Measurements from ENCODE around the gene OCSTAMP. TPM values are rescaled to one million over a fixed set of nuclear protein-coding genes. Genes with fewer than 3 reads are reported as not detected.

The OCSTAMP gene
- polyA plus RNA-seq, 1 donor (not counting 4 experiments of a cell fraction or from before 2014, with no cell fraction given): not detected

DNA sequence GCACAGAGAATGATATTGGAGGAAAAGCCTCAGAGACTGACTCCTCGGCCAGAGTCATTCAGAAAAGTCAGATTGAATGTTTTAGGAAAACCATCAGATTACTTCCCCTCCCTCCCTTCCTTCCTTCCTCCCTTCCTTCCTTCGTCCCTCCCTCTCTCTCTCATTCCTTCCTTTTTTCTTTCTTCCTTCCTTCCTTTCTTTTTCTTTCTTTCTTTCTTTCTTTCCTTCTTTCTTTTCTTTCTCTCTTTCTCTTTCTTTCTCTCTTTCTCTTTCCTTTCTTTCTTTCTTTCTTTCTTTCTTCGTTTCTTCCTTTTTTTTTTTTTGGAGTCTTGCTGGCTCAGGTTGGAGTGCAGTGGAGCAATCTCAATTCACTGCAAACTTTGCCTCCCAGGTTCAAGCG is 7.4 kb downstream of the OCSTAMP start:
- dilution Hi-C loops (cut with MboI; ENCODE audit: extremely low pct_ligation_motif_present, low sequenced_read_pairs): no loop called here
- TF ChIP-seq, protein P1, sequence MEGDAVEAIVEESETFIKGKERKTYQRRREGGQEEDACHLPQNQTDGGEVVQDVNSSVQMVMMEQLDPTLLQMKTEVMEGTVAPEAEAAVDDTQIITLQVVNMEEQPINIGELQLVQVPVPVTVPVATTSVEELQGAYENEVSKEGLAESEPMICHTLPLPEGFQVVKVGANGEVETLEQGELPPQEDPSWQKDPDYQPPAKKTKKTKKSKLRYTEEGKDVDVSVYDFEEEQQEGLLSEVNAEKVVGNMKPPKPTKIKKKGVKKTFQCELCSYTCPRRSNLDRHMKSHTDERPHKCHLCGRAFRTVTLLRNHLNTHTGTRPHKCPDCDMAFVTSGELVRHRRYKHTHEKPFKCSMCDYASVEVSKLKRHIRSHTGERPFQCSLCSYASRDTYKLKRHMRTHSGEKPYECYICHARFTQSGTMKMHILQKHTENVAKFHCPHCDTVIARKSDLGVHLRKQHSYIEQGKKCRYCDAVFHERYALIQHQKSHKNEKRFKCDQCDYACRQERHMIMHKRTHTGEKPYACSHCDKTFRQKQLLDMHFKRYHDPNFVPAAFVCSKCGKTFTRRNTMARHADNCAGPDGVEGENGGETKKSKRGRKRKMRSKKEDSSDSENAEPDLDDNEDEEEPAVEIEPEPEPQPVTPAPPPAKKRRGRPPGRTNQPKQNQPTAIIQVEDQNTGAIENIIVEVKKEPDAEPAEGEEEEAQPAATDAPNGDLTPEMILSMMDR (optimal IDR thresholded peaks at IDR 0.05 in 1 of 3, IDR thresholded peaks at IDR 0.05 in 1 of 3, conservative IDR thresholded peaks at IDR 0.05 in 1 of 3; ENCODE audit: extremely low read depth in 1 of 3, insufficient read depth in 2 of 3, low read length in 3 of 3): no peak
- no peak for TF ChIP-seq EZH2 (IDR thresholded peaks at IDR 0.05; ENCODE audit: low read length)
- no peak overlapping the region for H3K4me3 ChIP-seq (ENCODE audit: control insufficient read depth in 2 of 3, extremely low read depth in 1 of 3, insufficient read depth in 2 of 3, low read depth in 1 of 3, low read length in 3 of 3)
- H4K20me1 ChIP-seq (ENCODE audit: control insufficient read depth, extremely low read depth, insufficient read depth, low read length): no peaks in the 10 kb centered on the region
- DNase-seq (ENCODE audit: low read depth, low spot score) (no peak), FAIRE-seq (no peak)
- H3K79me2 ChIP-seq (ENCODE audit: control insufficient read depth, insufficient read depth, low read length): no peaks in the 10 kb centered on the region
- no peaks in the 10 kb centered on the region for H3K9me1 ChIP-seq (ENCODE audit: control insufficient read depth, extremely low read depth, insufficient read depth, low read length)
- no peak overlapping the region for H2AFZ ChIP-seq (ENCODE audit: control insufficient read depth, low read length)
- H3K4me1 ChIP-seq (ENCODE audit: control insufficient read depth, extremely low read depth, insufficient read depth, low read length): no peaks in the 10 kb centered on the region
- H3K36me3 ChIP-seq (ENCODE audit: control insufficient read depth in 2 of 2, extremely low read depth in 1 of 2, insufficient read depth in 2 of 2, low read length in 2 of 2): no peaks in the 10 kb centered on the region
- H3K27ac ChIP-seq (ENCODE audit: control insufficient read depth, insufficient read depth, low read length): no peak overlapping the region
- no peaks in the 10 kb centered on the region for H3K9me3 ChIP-seq (ENCODE audit: control insufficient read depth, low read depth, low read length)
- no peak overlapping the region for H3K9ac ChIP-seq (ENCODE audit: control insufficient read depth, extremely low read depth, insufficient read depth, low read length)
- no peak overlapping the region for H3K4me2 ChIP-seq (ENCODE audit: control insufficient read depth, extremely low read depth, insufficient read depth, low read depth, low read length)
- peaks cover 7% of the 10 kb centered on the region for H3K27me3 ChIP-seq (ENCODE audit: control insufficient read depth, extremely low read depth, insufficient read depth, low read length)

DNA sequence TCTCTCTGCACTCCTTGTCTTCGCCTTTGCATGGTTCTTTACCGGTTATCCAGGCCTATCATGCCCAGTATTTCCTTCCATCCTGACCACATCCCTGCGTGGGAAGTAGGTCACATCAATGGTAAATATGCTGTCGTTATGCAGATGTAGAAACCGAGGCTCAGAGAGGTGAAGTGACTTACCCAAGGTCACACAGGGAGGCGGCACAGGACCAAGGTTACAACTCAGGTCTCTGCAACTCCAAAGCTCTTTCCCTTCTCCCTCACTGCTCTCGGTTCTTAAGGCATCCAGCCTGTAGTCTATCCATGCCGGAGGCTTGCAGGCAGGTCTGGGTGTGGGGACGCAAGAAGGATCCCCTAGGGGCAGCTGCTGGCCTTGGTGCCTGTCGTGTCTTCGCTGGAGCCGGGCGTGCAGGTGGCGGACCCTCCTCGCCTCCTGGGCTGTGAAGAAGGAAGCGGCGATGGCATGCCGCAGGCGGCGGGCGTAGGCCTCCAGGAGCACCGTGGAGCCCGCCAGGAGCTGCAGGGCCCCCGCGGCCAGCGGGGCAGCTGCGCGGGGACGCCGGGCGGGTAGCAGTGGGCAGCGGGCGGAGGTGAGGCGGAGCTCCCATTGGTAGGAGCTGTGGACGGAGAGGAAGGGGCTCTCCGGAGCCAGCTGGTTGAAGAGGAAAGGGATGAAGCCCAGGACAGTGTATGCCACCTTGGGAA is 9.1 kb downstream of the OCSTAMP start:
- H3K79me2 ChIP-seq (ENCODE audit: control insufficient read depth, insufficient read depth, low read length): no peaks in the 10 kb centered on the region
- H3K27me3 ChIP-seq (ENCODE audit: control insufficient read depth, extremely low read depth, insufficient read depth, low read length): peaks cover 7% of the 10 kb centered on the region
- dilution Hi-C loops (cut with MboI; ENCODE audit: extremely low pct_ligation_motif_present, low sequenced_read_pairs): no loop called here
- H3K4me3 ChIP-seq (ENCODE audit: control insufficient read depth in 2 of 3, extremely low read depth in 1 of 3, insufficient read depth in 2 of 3, low read depth in 1 of 3, low read length in 3 of 3): no peak overlapping the region
- no peak for FAIRE-seq
- H3K4me1 ChIP-seq (ENCODE audit: control insufficient read depth, extremely low read depth, insufficient read depth, low read length): no peaks in the 10 kb centered on the region
- H3K4me2 ChIP-seq (ENCODE audit: control insufficient read depth, extremely low read depth, insufficient read depth, low read depth, low read length): no peak overlapping the region
- H3K36me3 ChIP-seq (ENCODE audit: control insufficient read depth in 2 of 2, extremely low read depth in 1 of 2, insufficient read depth in 2 of 2, low read length in 2 of 2): no peaks in the 10 kb centered on the region
- H4K20me1 ChIP-seq (ENCODE audit: control insufficient read depth, extremely low read depth, insufficient read depth, low read length): no peaks in the 10 kb centered on the region
- H3K27ac ChIP-seq (ENCODE audit: control insufficient read depth, insufficient read depth, low read length): no peak overlapping the region
- H2AFZ ChIP-seq (ENCODE audit: control insufficient read depth, low read length): no peak overlapping the region
- H3K9me3 ChIP-seq (ENCODE audit: control insufficient read depth, low read depth, low read length): no peaks in the 10 kb centered on the region
- no peak overlapping the region for H3K9ac ChIP-seq (ENCODE audit: control insufficient read depth, extremely low read depth, insufficient read depth, low read length)
- no peak for TF ChIP-seq EZH2 (IDR thresholded peaks at IDR 0.05; ENCODE audit: low read length)
- TF ChIP-seq, protein P1 (optimal IDR thresholded peaks at IDR 0.05 in 1 of 3, IDR thresholded peaks at IDR 0.05 in 1 of 3, conservative IDR thresholded peaks at IDR 0.05 in 1 of 3; ENCODE audit: extremely low read depth in 1 of 3, insufficient read depth in 2 of 3, low read length in 3 of 3): no peak
- no peaks in the 10 kb centered on the region for H3K9me1 ChIP-seq (ENCODE audit: control insufficient read depth, extremely low read depth, insufficient read depth, low read length)
- no peak for DNase-seq (ENCODE audit: low read depth, low spot score)

Measured in keratinocyte (primary cell).